Stimulated activated naive CD4-positive, alpha-beta T cell (primary cell): ENCODE measurements around the gene MARCHF10.

Source experiments
- DNase-seq, 6 experiments: peaks; one replicate each; lab custom pipeline; 2025; lab: John Stamatoyannopoulos, UW

Gene MARCHF10

GRCh38 chr17:62676952-62677596 is 131.0 kb downstream of the MARCHF10 start:
- DNase-seq = no peak

GRCh38 chr17:62676231-62676943 is 131.7 kb downstream of the MARCHF10 start:
- no peak for DNase-seq

GRCh38 chr17:62675701-62676100 is 132.4 kb downstream of the MARCHF10 start:
- DNase-seq = no peak

GRCh38 chr17:62675260-62675659 is 132.9 kb downstream of the MARCHF10 start:
- DNase-seq = no peak

GRCh38 chr17:62674841-62675240 is 133.3 kb downstream of the MARCHF10 start:
- DNase-seq = no peak

- no peak for DNase-seq
Observed at GRCh38 chr17:62674363-62674739, 133.8 kb downstream of the MARCHF10 start.

- DNase-seq = no peak
Observed at GRCh38 chr17:62673614-62674362, 134.3 kb downstream of the MARCHF10 start.

GRCh38 chr17:62672957-62673356 is 135.2 kb downstream of the MARCHF10 start:
- DNase-seq = no peak

GRCh38 chr17:62671553-62671952 is 136.6 kb downstream of the MARCHF10 start:
- DNase-seq = no peak

- no peak for DNase-seq
Observed at GRCh38 chr17:62670202-62670821, 137.8 kb downstream of the MARCHF10 start.

- DNase-seq = no peak
Observed at GRCh38 chr17:62668091-62668804, 139.9 kb downstream of the MARCHF10 start.

GRCh38 chr17:62666801-62667591 is 141.1 kb downstream of the MARCHF10 start:
- no peak for DNase-seq

- no peak for DNase-seq
Observed at GRCh38 chr17:62666061-62666800, 141.9 kb downstream of the MARCHF10 start.

GRCh38 chr17:62665599-62665998 is 142.5 kb downstream of the MARCHF10 start:
- DNase-seq = no peak

GRCh38 chr17:62664336-62665120 is 143.6 kb downstream of the MARCHF10 start:
- DNase-seq = no peak

GRCh38 chr17:62663304-62663703 is 144.8 kb downstream of the MARCHF10 start:
- no peak for DNase-seq

- DNase-seq = no peak
Observed at GRCh38 chr17:62662855-62663254, 145.3 kb downstream of the MARCHF10 start.

- DNase-seq = no peak
Observed at GRCh38 chr17:62661337-62661736, 146.8 kb downstream of the MARCHF10 start.

- DNase-seq = no peak
Observed at GRCh38 chr17:62660629-62661118, 147.4 kb downstream of the MARCHF10 start.
